GM12864 (cell line): ENCODE measurements around the gene HDAC9.

Experiments used
- DNase-seq: peaks from one replicate; pipeline ENCODE4 v3.0.0-alpha.2; 2011; ENCODE audit warnings: low read depth
- H3K4me3 ChIP-seq: 2 replicates; pipeline ENCODE4 v1.5.1; 2011; ENCODE audit warnings: mild to moderate bottlenecking, low read depth, low read length, control low read depth
- TF ChIP-seq, protein P1 (sequence below): IDR thresholded peaks from 2 replicates; pipeline ENCODE4 v1.5.1; 2011; ENCODE audit warnings: low read depth, mild to moderate bottlenecking, moderate library complexity, low read length, control low read depth, inconsistent platforms; ENCODE audit errors: missing control alignments

HDAC9 gene

DNA sequence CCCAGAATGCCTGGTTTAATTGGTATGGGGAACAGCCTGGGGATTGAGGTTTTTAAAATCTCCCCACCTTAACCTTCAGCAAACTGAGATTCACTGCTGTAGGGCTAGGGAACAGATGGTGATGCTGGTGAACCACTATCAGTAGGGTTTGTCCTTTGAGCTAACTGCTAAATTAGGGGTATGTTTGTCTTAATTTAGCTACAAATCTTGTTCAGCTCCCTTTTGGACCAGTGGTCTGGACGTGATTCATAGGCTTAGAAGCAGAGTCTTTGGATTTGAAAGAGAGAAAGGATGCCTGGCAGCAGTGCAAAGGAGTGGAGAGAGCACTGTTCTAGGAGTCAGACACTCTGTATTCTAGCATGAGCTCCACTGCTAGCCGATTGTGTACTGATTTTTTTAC is 2.8 kb downstream of the HDAC9 start:
- TF ChIP-seq, protein P1, sequence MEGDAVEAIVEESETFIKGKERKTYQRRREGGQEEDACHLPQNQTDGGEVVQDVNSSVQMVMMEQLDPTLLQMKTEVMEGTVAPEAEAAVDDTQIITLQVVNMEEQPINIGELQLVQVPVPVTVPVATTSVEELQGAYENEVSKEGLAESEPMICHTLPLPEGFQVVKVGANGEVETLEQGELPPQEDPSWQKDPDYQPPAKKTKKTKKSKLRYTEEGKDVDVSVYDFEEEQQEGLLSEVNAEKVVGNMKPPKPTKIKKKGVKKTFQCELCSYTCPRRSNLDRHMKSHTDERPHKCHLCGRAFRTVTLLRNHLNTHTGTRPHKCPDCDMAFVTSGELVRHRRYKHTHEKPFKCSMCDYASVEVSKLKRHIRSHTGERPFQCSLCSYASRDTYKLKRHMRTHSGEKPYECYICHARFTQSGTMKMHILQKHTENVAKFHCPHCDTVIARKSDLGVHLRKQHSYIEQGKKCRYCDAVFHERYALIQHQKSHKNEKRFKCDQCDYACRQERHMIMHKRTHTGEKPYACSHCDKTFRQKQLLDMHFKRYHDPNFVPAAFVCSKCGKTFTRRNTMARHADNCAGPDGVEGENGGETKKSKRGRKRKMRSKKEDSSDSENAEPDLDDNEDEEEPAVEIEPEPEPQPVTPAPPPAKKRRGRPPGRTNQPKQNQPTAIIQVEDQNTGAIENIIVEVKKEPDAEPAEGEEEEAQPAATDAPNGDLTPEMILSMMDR: no peak
- peak overlapping the region; percentile 74 for H3K4me3 ChIP-seq
- no peak for DNase-seq

DNA sequence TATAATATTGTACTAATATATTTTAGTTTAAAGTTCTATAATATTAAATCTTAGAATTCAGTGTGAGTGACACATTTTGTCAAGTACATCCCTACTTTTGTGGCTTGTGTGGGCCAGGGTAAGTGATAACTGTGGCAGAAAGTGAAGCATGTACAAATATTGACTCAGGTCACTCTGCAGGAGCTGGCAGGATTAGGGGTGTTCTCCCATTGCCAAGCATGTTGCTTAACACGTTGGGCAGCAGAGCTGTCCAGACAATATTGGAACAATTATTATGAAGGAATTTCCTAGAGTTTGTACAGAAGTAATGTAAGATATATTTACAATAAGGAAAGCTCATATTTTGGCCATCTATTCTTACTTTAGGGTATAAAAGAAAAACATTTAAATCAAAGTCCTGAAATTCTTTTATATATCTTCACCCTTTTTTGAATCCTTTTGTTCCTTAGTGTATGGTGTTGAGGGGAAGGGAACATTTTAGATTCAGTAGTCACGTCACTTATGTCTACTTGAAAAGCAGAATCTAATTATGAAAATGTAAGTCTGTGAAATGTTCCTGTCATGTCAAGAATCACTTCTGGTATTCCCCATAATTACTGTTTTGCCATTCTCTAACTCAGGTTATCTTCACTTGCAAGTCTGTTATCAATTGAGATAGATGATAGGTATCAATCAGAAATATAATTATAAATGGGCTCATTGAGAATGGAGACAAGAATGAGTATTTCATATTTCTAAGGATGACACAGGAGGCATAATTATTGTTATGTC is 4.0 kb downstream of the HDAC9 start:
- TF ChIP-seq, protein P1: no peak
- peak overlapping the region; percentile 19; the same call in 1 of the 2 replicates for H3K4me3 ChIP-seq
- DNase-seq: no peak

DNA sequence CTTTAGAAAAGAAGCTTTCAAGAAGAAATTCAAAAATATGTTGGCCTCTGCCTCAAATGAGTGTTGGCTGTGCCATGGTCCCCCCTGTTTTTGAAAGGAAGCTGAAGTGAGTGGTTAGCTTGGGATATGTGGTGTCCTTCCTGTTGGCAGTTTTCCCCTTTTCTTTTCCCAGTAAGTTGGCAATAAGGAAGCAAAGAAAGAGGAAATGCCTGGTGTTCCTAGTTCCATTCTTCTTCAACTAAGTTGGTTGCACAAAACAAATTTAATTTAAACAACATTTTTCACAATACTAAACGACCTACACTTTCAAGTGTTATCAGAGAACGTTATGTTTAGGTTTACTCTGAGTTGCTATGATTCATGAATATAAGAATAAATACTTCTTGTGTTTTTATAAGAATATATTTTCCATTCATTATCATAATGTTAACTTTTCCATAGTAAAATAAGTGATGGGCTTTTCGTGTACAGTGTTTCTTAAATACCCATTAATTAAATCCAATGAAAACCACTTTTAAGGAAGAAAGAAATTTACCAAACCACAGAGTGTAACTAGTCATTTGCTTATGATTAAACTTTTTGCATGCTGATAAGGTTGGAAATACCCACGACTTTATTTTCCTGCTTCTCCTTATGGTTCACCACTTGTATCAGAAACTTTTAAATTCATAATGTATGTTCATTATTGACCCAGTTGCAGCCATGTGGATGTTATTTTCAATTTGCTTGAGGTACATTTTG is 7.7 kb downstream of the HDAC9 start:
- no peak overlapping the region for H3K4me3 ChIP-seq
- TF ChIP-seq, protein P1: no peak
- DNase-seq: no peak

DNA sequence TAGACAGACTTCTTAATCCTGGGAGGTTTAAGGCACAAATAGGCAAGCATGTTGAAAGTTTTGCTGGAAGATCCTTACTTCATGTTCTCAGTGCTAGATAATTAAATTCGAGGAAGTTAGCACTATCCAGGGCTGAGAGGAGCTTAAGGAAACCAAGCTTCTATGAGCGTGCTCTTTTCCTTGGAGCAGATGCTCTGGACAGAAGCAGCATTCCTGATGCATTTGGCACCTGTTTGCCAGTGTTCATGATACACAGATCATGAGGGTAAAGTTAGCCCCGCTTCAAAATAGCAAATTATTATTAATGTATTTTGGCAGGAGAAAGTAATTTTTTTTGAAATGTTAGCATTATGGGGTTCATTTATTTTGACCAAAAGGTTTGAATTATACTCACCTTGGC is 9.4 kb downstream of the HDAC9 start:
- no peak for DNase-seq
- no peak overlapping the region for H3K4me3 ChIP-seq
- TF ChIP-seq, protein P1: no peak

DNA sequence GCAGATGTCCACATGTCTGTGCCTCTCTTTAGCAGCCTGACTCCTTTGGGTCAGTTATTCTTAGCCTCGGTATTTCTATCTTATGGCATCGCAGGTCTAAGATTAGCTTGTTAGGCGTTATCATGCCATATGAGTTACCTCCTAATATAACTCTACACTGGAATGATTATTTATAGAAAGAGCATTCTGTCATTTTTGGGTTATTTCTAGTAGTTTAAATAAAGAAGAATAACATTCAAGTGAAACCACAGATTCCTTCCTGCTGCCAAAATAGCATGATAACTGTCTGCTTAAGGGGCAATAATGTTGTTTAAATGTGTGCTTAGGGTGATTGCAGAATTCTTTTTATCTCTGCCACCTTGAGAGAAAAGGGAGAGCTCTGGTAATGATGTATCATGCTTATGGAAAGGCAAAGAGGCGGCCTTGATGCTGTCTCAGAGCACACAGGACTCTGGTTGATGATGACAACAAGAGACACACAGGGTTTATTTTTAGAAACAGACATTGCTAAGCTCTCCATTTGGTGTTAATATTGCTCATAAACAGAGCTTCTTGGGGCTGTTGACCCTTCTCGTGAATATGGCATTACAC is 10.4 kb downstream of the HDAC9 start:
- DNase-seq: no peak
- H3K4me3 ChIP-seq: no peak overlapping the region; the same call in 1 of the 2 replicates
- TF ChIP-seq, protein P1: no peak

DNA sequence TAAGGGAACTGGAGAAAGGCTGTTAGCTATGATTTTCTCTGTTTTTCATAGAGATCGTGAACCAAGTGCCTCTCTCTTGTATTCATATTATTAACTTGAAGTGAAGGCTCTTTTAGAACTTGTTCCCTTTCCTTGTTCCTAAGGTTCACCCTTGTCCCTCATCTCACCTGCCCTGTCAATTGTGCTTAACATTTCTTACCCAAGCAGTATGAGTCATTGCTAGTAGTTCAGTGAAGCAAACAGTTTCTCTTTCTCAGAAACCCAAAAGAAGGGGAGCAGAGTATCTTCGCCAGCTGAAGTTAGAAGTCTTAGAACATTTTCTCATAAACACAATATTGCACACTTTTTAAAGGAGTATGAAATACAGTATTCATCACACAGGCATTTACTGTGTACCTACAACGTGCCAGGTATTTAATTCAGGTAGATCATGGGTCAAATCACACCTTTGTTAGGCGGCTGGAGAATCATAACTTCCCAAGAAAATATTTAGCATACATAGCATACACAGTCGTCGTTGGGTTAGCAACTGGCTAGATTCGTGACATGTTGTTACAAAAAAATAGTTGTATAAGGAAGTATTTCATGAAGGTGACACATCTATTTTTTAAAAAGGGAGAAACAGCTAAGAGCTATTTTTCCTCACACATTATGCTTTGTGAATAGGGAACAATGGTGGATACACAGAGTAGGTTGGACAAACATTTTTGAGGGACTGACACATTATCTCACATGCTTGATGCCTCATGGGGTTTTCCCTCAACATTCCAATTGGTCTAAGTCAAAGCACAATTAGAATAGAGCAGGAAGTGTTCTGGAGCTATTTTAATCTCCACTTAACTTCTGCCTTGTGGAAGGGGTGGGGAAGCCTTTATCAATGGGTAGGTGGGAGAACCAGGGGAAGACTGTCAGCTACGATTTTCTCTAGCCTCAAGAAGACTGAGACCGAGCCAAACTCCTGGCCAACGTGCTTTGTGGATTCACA is 13.2 kb downstream of the HDAC9 start:
- TF ChIP-seq, protein P1: no peak
- DNase-seq: no peak
- H3K4me3 ChIP-seq: peak overlapping the region; percentile 44
